Neuronal stem cell (in vitro differentiated cells): Measurements from ENCODE around the gene TUBD1.
"Not testable (repeated sequence)": the region's sequence is repeated elsewhere in the genome, so short reads cannot be mapped to it uniquely, and the experiment has no call there.

Source experiments
- DNase-seq: peaks from one replicate; pipeline ENCODE4 v3.0.0-alpha.2; 2013; ENCODE audit warnings: low spot score
- H2AFZ ChIP-seq: one replicate; pipeline ENCODE4 v1.6.1; 2013; ENCODE audit warnings: mild to moderate bottlenecking, low read length, inconsistent platforms
- H2AK5ac ChIP-seq: 2 replicates; pipeline ENCODE4 v1.6.1; 2013; ENCODE audit warnings: low read depth, mild to moderate bottlenecking, inconsistent platforms, low read length, moderate library complexity, mixed read lengths
- H2BK120ac ChIP-seq: 2 replicates; pipeline ENCODE4 v1.6.1; 2013; ENCODE audit warnings: low read depth, mild to moderate bottlenecking, inconsistent platforms, low read length, moderate library complexity, mixed read lengths
- H2BK12ac ChIP-seq: one replicate; pipeline ENCODE4 v1.6.1; 2013; ENCODE audit warnings: low read length, inconsistent platforms
- H2BK15ac ChIP-seq: 2 replicates; pipeline ENCODE4 v1.6.1; 2013; ENCODE audit warnings: mild to moderate bottlenecking, low read length, inconsistent platforms, mixed read lengths
- H2BK5ac ChIP-seq: one replicate; pipeline ENCODE4 v1.6.1; 2013; ENCODE audit warnings: inconsistent platforms, mild to moderate bottlenecking, low read length, moderate library complexity
- H3K14ac ChIP-seq: one replicate; pipeline ENCODE4 v1.6.1; 2013; ENCODE audit warnings: low read length, inconsistent platforms
- H3K18ac ChIP-seq: 2 replicates; pipeline ENCODE4 v1.6.1; 2013; ENCODE audit warnings: low read length, inconsistent platforms
- H3K23ac ChIP-seq: 2 replicates; pipeline ENCODE4 v1.6.1; 2013; ENCODE audit warnings: low read depth, mild to moderate bottlenecking, mixed read lengths, low read length, inconsistent platforms; ENCODE audit not compliant: poor library complexity
- H3K27ac ChIP-seq: replicated peaks from 3 replicates; pipeline ENCODE4 v1.5.1; 2013; ENCODE audit warnings: low read length, inconsistent platforms
- H3K27me3 ChIP-seq, 3 experiments: 2 replicates each; pipeline ENCODE4 v1.6.1; 2013; ENCODE audit warnings: low read length in 3 of 3, mild to moderate bottlenecking in 2 of 3, inconsistent platforms in 1 of 3, low read depth in 1 of 3, mixed read lengths in 1 of 3, moderate library complexity in 1 of 3; ENCODE audit not compliant: control insufficient read depth in 3 of 3, insufficient read depth in 3 of 3
- H3K36me3 ChIP-seq, 2 donors: replicated peaks in 1 of 2; 2 replicates each; pipeline ENCODE4 v1.6.1; 2013; ENCODE audit warnings: low read length in 2 of 2; ENCODE audit not compliant: control insufficient read depth in 2 of 2, insufficient read depth in 2 of 2
- H3K4ac ChIP-seq: 2 replicates; pipeline ENCODE4 v1.6.1; 2013; ENCODE audit warnings: inconsistent platforms, mild to moderate bottlenecking, low read length, moderate library complexity
- H3K4me1 ChIP-seq, 2 donors: 1 replicate in 1 of 2; 2 replicates in 1 of 2; pipeline ENCODE4 v1.6.1; 2013; ENCODE audit warnings: low read length in 2 of 2, low read depth in 1 of 2; ENCODE audit not compliant: control insufficient read depth in 2 of 2, insufficient read depth in 1 of 2
- H3K4me2 ChIP-seq: one replicate; pipeline ENCODE4 v1.6.1; 2013; ENCODE audit warnings: mild to moderate bottlenecking, low read length, inconsistent platforms; ENCODE audit not compliant: insufficient read depth, poor library complexity, severe bottlenecking
- H3K4me3 ChIP-seq, 2 donors: 2 replicates each; pipeline ENCODE4 v1.5.1; 2013; ENCODE audit warnings: low read length in 2 of 2, mild to moderate bottlenecking in 2 of 2, inconsistent platforms in 1 of 2, moderate library complexity in 1 of 2
- H3K79me1 ChIP-seq: one replicate; pipeline ENCODE4 v1.6.1; 2013; ENCODE audit warnings: low read depth, mild to moderate bottlenecking, inconsistent platforms, low read length, moderate library complexity
- H3K9ac ChIP-seq: one replicate; pipeline ENCODE4 v1.6.1; 2013; ENCODE audit warnings: mild to moderate bottlenecking, low read depth, low read length, inconsistent platforms; ENCODE audit not compliant: poor library complexity
- H3K9me3 ChIP-seq, 2 donors: replicated peaks in 1 of 2; 2 replicates each; pipeline versions ENCODE3 to v1.6.1; 2013; ENCODE audit warnings: low read length in 2 of 2, mild to moderate bottlenecking in 2 of 2, inconsistent platforms in 1 of 2, low read depth in 1 of 2, mixed read lengths in 1 of 2, moderate library complexity in 1 of 2; ENCODE audit not compliant: control insufficient read depth in 2 of 2, insufficient read depth in 1 of 2
- H4K8ac ChIP-seq: one replicate; pipeline ENCODE4 v1.6.1; 2013; ENCODE audit warnings: low read depth, mild to moderate bottlenecking, inconsistent platforms, low read length, moderate library complexity
- H4K91ac ChIP-seq: one replicate; pipeline ENCODE4 v1.6.1; 2013; ENCODE audit warnings: low read length, low read depth, mild to moderate bottlenecking, inconsistent platforms; ENCODE audit not compliant: poor library complexity
- WGBS, 2 donors: extraction: QIAGEN DNeasy Blood & Tissue Kit; methylation state at CpG; one replicate each; pipeline ENCODE4 v1.1.7; 2013; ENCODE audit warnings: missing lambda C conversion rate in 2 of 2, mixed read lengths in 1 of 2; ENCODE audit not compliant: insufficient read length in 2 of 2, insufficient replicate concordance in 1 of 2; ENCODE audit errors: extremely low coverage in 2 of 2; 5-methylcytosine and 5-hydroxymethylcytosine counted together

TUBD1 gene

GRCh38 chr17:59829217-59830006 is 63.3 kb downstream of the TUBD1 start:
- no peaks in the 10 kb centered on the region for H3K79me1 ChIP-seq
- H2BK15ac ChIP-seq, result no peak overlapping the region
- no peak overlapping the region for H3K4ac ChIP-seq
- no peak overlapping the region for H3K23ac ChIP-seq
- no peaks in the 10 kb centered on the region for H3K9me3 ChIP-seq
- H3K4me2 ChIP-seq, result no peak overlapping the region
- no CpG with 5 or more reads among the region's 4 CpGs for WGBS, 2 donors
- no peak overlapping the region for H2AFZ ChIP-seq
- no peak overlapping the region for H3K4me3 ChIP-seq
- H2AK5ac ChIP-seq, result no peak overlapping the region
- H3K27me3 ChIP-seq, result no peaks in the 10 kb centered on the region
- H3K14ac ChIP-seq, result no peak overlapping the region
- H3K27ac ChIP-seq, result no peak overlapping the region
- H3K36me3 ChIP-seq, result no peaks in the 10 kb centered on the region
- no peak overlapping the region for H3K18ac ChIP-seq
- no peak overlapping the region for H2BK5ac ChIP-seq
- H3K9ac ChIP-seq, result no peak overlapping the region
- no peak for DNase-seq
- peaks cover 0 to 17% of the 10 kb centered on the region in 2 donors for H3K4me1 ChIP-seq
- H2BK120ac ChIP-seq, result no peak overlapping the region
- H2BK12ac ChIP-seq, result no peak overlapping the region
- H4K8ac ChIP-seq, result no peak overlapping the region
- H4K91ac ChIP-seq, result no peak overlapping the region

- H2AK5ac ChIP-seq, H2BK12ac ChIP-seq, H3K9me3 ChIP-seq, H3K14ac ChIP-seq, H3K4ac ChIP-seq, H3K27me3 ChIP-seq, DNase-seq, H3K18ac ChIP-seq, H2BK120ac ChIP-seq, H3K4me3 ChIP-seq, H2BK15ac ChIP-seq, H4K91ac ChIP-seq, H3K23ac ChIP-seq, H3K27ac ChIP-seq, H2BK5ac ChIP-seq, H3K36me3 ChIP-seq, H4K8ac ChIP-seq, H3K9ac ChIP-seq, H3K4me2 ChIP-seq, H2AFZ ChIP-seq, H3K79me1 ChIP-seq: not testable (repeated sequence)
- no CpG with 5 or more reads among the region's 7 CpGs for WGBS, 2 donors
- peaks cover 0 to 17% of the 10 kb centered on the region in 2 donors for H3K4me1 ChIP-seq
These were observed 63.9 kb downstream of the TUBD1 start for GRCh38 chr17:59828819-59829216.

- H3K23ac ChIP-seq, result no peak overlapping the region
- no CpG with 5 or more reads among the region's 2 CpGs for WGBS, 2 donors
- no peak overlapping the region for H3K27ac ChIP-seq
- no peaks in the 10 kb centered on the region for H3K36me3 ChIP-seq
- H2BK120ac ChIP-seq, result no peak overlapping the region
- no peak overlapping the region for H3K9ac ChIP-seq
- H2BK15ac ChIP-seq, result no peak overlapping the region
- H3K4ac ChIP-seq, result no peak overlapping the region
- H3K9me3 ChIP-seq, result no peaks in the 10 kb centered on the region
- no peak overlapping the region for H2AFZ ChIP-seq
- no peak overlapping the region for H2AK5ac ChIP-seq
- H3K14ac ChIP-seq, result no peak overlapping the region
- no peak overlapping the region for H4K91ac ChIP-seq
- no peaks in the 10 kb centered on the region for H3K27me3 ChIP-seq
- H2BK12ac ChIP-seq, result no peak overlapping the region
- peaks cover 0 to 17% of the 10 kb centered on the region in 2 donors for H3K4me1 ChIP-seq
- no peak for DNase-seq
- H2BK5ac ChIP-seq, result no peak overlapping the region
- no peak overlapping the region for H4K8ac ChIP-seq
- H3K4me3 ChIP-seq, result no peak overlapping the region
- H3K79me1 ChIP-seq, result no peaks in the 10 kb centered on the region
- H3K18ac ChIP-seq, result no peak overlapping the region
- H3K4me2 ChIP-seq, result no peak overlapping the region
These were observed 64.3 kb downstream of the TUBD1 start for GRCh38 chr17:59828478-59828760.

- no peak for DNase-seq
- Histone ChIP-seq H3K36me3 (no peaks in the 10 kb centered on the region), H3K27ac (no peak overlapping the region), H3K4ac (no peak overlapping the region), H3K23ac (no peak overlapping the region), H3K4me3 (no peak overlapping the region), H3K27me3 (no peaks in the 10 kb centered on the region), H3K4me1 (peaks cover 0 to 17% of the 10 kb centered on the region in 2 donors), H3K79me1 (no peaks in the 10 kb centered on the region), H2BK12ac (no peak overlapping the region), H3K4me2 (no peak overlapping the region), H2BK120ac (no peak overlapping the region), H4K91ac (no peak overlapping the region), H2AK5ac (no peak overlapping the region), H2AFZ (no peak overlapping the region), H3K9ac (no peak overlapping the region), H2BK15ac (no peak overlapping the region), H3K18ac (no peak overlapping the region), H2BK5ac (no peak overlapping the region), H3K14ac (no peak overlapping the region), H4K8ac (no peak overlapping the region), H3K9me3 (no peaks in the 10 kb centered on the region)
- WGBS, 2 donors, result no CpG with 5 or more reads among the region's 5 CpGs
These were observed 64.8 kb downstream of the TUBD1 start for GRCh38 chr17:59827721-59828477.
